SK-N-MC (cell line): Measurements from ENCODE around the gene RNF150.
A peak's percentile ranks its signal among the peaks of the same experiment; 100 is the strongest.

Source experiments
- DNase-seq: peaks from one replicate; pipeline ENCODE4 v3.0.0-alpha.2; 2011; ENCODE audit warnings: low read depth, low spot score
- H3K27ac ChIP-seq: fragments of 200-600 bp; sonication (generic); 2 replicates; pipeline ENCODE4 v1.5.1; 2016; ENCODE audit warnings: mixed run types
- H3K36me3 ChIP-seq: fragments of 200-600 bp; sonication (generic); 2 replicates; pipeline ENCODE4 v1.6.1; 2017; ENCODE audit warnings: antibody characterized with exemption, low read length, mixed read lengths; ENCODE audit not compliant: insufficient read depth
- H3K4me3 ChIP-seq: fragments of 200-600 bp; sonication (generic); 2 replicates; pipeline ENCODE4 v1.5.1; 2016
- H3K9ac ChIP-seq: fragments of 200-600 bp; sonication (generic); 2 replicates; pipeline ENCODE4 v1.8.0; 2017; ENCODE audit warnings: mixed run types, mixed read lengths; ENCODE audit not compliant: insufficient read length
- H3K9me3 ChIP-seq: fragments of 200-600 bp; sonication (generic); 2 replicates; pipeline ENCODE4 v1.6.1; 2017; ENCODE audit warnings: low read depth, mild to moderate bottlenecking, antibody characterized with exemption, low read length, moderate library complexity, mixed read lengths
- EZH2 ChIP-seq: fragments of 200-600 bp; sonication (generic); IDR thresholded peaks from one replicate; pipeline ENCODE4 v1.6.1; 2017; ENCODE audit warnings: antibody characterized with exemption
- FOXP2 ChIP-seq: optimal IDR thresholded peaks from 2 replicates; pipeline ENCODE3; 2011; ENCODE audit warnings: mild to moderate bottlenecking, moderate library complexity; ENCODE audit not compliant: insufficient read depth; ENCODE audit errors: extremely low read length, control extremely low read depth
- POLR2AphosphoS5 ChIP-seq: IDR thresholded peaks from 2 replicates; pipeline ENCODE4 v1.6.1; 2012; ENCODE audit warnings: mild to moderate bottlenecking, low read depth, low read length, borderline replicate concordance

The RNF150 gene

DNA sequence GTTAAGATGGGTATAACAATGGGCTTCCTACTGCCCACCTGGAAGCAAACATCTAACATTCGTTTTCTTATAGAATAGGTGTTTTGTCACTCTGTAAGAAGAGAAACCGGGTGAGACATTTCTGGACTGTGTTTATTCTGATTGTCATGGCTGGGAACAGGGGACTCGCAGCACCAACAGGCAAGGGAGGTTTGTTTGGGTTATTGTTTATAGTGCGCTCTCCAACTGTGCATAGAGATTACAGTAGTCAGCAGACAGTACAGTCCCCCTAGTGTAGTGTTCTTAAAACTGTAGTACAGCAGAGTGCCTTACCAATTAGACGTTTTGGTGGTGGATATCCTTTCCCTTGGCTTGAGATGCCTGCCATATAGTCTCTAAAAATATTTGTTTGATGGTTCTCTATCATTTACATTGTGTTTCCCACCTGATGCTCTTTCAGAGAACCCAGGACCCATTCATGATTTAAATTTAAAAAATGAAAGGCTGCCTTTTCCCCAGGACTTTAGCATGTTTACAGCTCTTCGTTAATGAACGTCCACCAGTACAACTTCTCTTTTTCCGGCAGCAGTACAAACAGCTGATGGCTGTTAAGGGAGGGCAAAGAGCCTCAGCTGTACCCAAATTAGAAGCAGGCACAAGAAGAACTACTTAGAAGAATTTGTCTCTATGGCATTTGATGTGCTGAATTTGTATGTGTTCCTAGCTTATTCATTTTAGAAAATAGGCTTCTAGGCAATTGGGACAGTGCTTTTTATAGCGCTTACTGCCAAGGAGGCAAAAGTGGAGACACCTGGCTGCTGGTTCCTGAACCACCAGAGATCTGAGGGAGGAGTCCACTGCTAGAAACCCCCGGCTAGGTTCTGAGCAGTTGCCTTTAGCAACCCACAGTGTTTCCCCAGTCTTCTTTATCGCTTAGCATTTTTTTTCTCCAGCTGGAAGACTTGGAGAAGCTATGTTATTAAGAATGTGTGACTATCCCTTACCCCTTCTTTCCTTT, 1.0 kb upstream of the RNF150 start:
- no peaks in the 10 kb centered on the region for H3K36me3 ChIP-seq
- peak overlapping the region; percentile 90; the same call in 1 of the 2 replicates for H3K4me3 ChIP-seq
- no peak overlapping the region for H3K27ac ChIP-seq
- no peak overlapping the region for H3K9ac ChIP-seq
- no peaks in the 10 kb centered on the region for H3K9me3 ChIP-seq
- no peak for TF ChIP-seq POLR2AphosphoS5
- TF ChIP-seq FOXP2, result no peak
- TF ChIP-seq EZH2, result no peak
- no peak for DNase-seq

DNA sequence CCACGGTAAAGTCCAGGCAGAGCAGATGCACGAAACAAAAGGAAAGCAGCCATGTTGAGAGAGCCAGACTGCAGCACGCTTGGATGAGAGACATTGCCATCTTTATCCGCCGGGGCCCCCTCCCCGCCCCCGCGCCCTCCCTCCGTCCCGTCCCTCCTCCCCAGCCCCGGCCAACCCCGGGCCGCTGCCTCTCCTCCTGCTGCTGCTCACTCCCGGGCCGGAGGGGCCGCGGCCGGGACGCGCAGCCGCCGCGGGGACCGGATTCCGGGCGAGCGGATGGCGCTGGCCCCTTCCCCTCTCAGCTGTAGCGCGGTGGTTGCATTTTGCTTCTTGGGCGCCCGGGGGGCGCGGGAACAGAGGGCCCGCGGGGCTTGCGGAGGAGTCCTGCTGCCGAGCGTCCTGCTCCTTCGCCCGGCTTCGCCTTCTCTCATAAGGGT, 542 bp downstream of the RNF150 start:
- TF ChIP-seq EZH2 (no peak), POLR2AphosphoS5 (no peak), FOXP2 (no peak)
- no peak overlapping the region for H3K27ac ChIP-seq
- H3K9me3 ChIP-seq, result no peaks in the 10 kb centered on the region
- DNase-seq, result no peak
- H3K9ac ChIP-seq, result peak overlapping the region; percentile 65
- peak overlapping the region; percentile 90 for H3K4me3 ChIP-seq
- H3K36me3 ChIP-seq, result no peaks in the 10 kb centered on the region

DNA sequence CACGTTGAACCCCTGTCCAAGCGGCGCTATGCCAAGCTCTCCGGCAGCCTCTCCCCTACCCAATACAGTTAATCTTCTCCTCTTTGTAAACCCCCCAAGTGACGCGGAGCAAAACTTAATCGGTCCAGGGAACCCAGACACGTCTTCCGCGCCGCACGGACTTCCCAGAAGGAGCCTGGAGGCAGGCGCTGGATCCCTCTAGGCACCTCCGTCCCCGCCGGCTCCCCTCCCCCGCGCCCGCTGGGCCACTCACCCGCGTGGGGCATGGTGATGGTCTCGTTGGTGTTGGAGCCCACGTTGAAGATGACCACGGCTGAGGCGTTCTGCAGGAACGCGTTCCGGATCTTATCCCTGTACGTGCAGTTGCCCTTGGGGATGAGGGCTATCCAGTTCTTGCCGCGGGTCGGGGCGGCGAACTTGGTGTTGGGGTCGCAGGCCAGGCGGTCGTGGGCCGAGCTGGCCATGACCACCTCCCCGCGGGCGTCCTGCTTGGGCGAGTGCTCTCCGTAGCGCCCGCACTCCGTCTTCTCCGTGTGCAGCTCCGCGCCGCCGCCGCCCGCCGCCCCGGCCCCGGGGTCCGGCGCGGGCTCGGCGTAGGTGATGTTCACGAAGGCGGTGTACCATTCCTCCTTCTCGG, 1.1 kb downstream of the RNF150 start:
- no peaks in the 10 kb centered on the region for H3K9me3 ChIP-seq
- DNase-seq, result no peak
- H3K4me3 ChIP-seq, result peak overlapping the region; percentile 90
- TF ChIP-seq EZH2, result no peak
- no peak overlapping the region for H3K27ac ChIP-seq
- H3K9ac ChIP-seq, result peak overlapping the region; percentile 65
- no peaks in the 10 kb centered on the region for H3K36me3 ChIP-seq

DNA sequence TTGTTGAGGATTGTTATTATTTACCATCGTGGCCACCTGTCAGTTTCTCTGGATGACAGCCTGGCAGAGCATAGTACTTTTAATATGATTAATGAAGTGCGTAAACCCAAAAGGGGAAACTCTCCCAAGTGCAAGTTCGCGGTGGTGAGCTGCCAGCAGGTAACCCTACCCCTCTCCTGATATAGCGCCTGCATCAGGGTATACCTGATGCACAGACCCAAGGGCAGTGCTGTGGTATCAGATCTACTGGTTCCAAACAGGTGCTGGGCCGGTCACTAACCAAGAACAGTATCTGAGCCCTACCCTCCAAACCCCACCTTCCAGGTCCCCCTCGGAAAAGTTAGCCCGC, 1.6 kb downstream of the RNF150 start:
- no peak for TF ChIP-seq FOXP2
- no peaks in the 10 kb centered on the region for H3K9me3 ChIP-seq
- no peaks in the 10 kb centered on the region for H3K36me3 ChIP-seq
- H3K4me3 ChIP-seq, result peak overlapping the region; percentile 90
- no peak overlapping the region for H3K9ac ChIP-seq
- H3K27ac ChIP-seq, result no peak overlapping the region
- DNase-seq, result no peak

DNA sequence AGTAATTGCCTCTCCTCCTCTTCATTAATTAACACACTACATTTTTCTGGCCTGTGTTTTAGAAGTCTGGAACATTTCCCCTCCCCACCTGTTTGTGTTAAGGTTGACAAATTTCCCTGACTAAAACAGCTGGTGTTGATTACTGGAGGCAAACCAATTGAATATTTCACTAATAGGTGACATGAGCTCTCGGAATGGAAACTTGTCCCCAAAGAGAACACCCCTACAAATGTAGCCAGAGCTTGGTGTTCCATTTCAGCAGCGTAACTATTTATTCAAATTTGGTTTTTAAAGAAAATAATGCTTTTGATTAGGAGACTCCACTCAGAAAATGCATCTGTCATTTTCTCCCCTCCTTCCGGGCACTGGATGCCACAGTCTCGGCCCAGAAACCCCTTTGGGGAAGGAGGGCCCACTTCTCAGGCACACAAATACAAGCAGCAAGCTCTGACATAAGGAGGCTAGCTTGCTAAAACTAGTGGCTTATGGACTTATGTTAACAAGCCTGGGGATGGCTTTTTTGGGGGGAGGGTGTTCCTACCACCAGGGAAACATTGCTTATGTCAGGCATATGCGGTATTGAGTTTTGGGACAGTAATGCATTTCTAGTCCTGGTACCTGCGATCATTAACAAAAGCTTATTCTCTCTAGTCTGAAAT, 2.2 kb downstream of the RNF150 start:
- no peak for DNase-seq

DNA sequence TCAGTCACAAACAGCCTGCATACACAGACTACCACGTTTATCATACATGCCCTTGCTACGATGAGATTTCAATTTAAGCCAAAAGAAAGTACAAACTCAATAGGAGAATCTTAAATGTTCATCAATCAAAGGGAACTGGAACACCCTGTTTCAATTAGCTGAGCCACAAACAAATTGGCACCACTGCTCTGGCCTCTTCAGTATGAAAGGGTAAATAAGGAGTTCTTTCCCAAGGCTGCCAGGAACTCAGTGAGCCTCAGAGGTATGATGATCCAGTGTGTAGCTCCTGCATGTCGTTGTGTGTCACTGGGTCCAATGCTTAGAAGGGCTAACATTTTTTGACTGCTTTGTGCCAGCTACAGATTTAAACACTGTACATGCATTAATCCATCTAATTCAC, 5.4 kb downstream of the RNF150 start:
- H3K27ac ChIP-seq, result no peak overlapping the region
- no peak overlapping the region for H3K9ac ChIP-seq

More for the DNA sequence above, 2.2 kb downstream of the RNF150 start:
- Histone ChIP-seq H3K27ac (no peak overlapping the region), H3K9me3 (no peaks in the 10 kb centered on the region), H3K36me3 (no peaks in the 10 kb centered on the region), H3K9ac (no peak overlapping the region), H3K4me3 (peak overlapping the region; percentile 90)
- no peak for TF ChIP-seq FOXP2
- TF ChIP-seq POLR2AphosphoS5, result no peak
- TF ChIP-seq EZH2, result no peak

DNA sequence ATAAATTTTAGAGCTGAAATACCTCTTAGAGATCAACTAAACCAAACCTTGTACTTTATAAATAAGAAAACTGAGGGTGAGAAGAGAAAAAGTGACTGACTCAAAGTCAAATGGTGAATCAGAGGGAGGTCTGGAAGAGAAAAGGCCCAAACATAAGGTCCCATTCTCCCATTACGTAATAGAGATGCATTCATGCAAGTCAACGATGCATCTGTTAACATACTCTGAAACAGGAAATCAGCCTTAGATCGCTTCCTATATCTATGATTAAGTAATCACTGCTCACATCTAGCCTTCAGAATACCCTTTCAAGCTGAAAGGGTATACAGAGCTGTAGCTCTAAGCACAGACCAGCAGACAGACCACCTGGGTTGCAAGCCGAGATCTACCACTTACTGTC, 6.5 kb downstream of the RNF150 start:
- Histone ChIP-seq H3K27ac (no peak overlapping the region), H3K36me3 (no peaks in the 10 kb centered on the region), H3K4me3 (no peak overlapping the region), H3K9ac (no peak overlapping the region), H3K9me3 (no peaks in the 10 kb centered on the region)
- TF ChIP-seq EZH2 (no peak), POLR2AphosphoS5 (no peak), FOXP2 (no peak)
- DNase-seq, result peak; percentile 37

More for the DNA sequence above, 5.4 kb downstream of the RNF150 start:
- H3K9me3 ChIP-seq, result no peaks in the 10 kb centered on the region
- no peaks in the 10 kb centered on the region for H3K36me3 ChIP-seq
- H3K4me3 ChIP-seq, result no peak overlapping the region
- no peak for TF ChIP-seq POLR2AphosphoS5
- TF ChIP-seq FOXP2, result no peak
- TF ChIP-seq EZH2, result no peak
- DNase-seq, result no peak

DNA sequence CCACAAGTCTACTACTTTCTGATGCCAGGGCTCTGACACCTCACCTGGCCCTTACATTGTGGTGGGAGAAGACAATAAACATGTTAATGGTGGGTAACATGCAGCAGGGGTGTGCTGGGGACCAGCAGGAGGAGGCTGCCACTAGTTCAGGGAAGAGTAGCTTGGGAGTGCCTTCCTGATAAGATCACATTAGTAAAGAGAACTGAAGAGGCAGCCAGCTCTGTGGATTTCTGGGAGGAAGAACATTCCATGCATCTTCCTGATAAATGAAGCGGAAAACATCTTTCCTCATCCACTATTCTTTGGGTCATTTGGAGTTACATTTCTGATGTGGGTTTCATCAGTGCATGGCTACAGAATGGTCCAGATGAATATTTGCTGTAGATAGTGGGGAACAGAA, 9.0 kb downstream of the RNF150 start:
- H3K36me3 ChIP-seq, result no peaks in the 10 kb centered on the region
- H3K4me3 ChIP-seq, result no peak overlapping the region
- H3K9me3 ChIP-seq, result no peaks in the 10 kb centered on the region
- no peak for DNase-seq
- H3K27ac ChIP-seq, result no peak overlapping the region
- H3K9ac ChIP-seq, result no peak overlapping the region
- TF ChIP-seq EZH2 (no peak), FOXP2 (no peak), POLR2AphosphoS5 (no peak)
